Natural killer cell treated with Interleukin-12 subunit alpha and Interleukin-12 subunit beta and Interleukin-15 and Interleukin-18, amount 100 ng/mL, for 72 hours (primary cell): ENCODE measurements around the gene GNAQ. TPM values are rescaled to one million over a fixed set of nuclear protein-coding genes. Genes with fewer than 3 reads are reported as not detected.

ENCODE experiments used
- ATAC-seq, 2 donors: fragments of 150-1000 bp; cut with Tn5 transposase in 1 of 2; sonication (Bioruptor Pico), chemical (Tn5 transposase) in 1 of 2; 2 replicates each; pipeline ENCODE4 v1.10.0; 2021
- DNase-seq: peaks from one replicate; pipeline ENCODE4 v3.0.0; 2022; ENCODE audit warnings: low spot score
- H3K27ac Mint-ChIP-seq, 2 donors: 1 replicate in 1 of 2; 2 replicates in 1 of 2; pipeline ENCODE4 v1.8.0; 2022; ENCODE audit warnings: mixed read lengths in 2 of 2, mild to moderate bottlenecking in 1 of 2, moderate library complexity in 1 of 2
- H3K27me3 Mint-ChIP-seq, 2 donors: 1 replicate in 1 of 2; 2 replicates in 1 of 2; pipeline ENCODE4 v1.8.0; 2022; ENCODE audit warnings: mixed read lengths in 2 of 2
- H3K36me3 Mint-ChIP-seq: one replicate; pipeline ENCODE4 v1.8.0; 2022; ENCODE audit warnings: mixed read lengths
- H3K4me1 Mint-ChIP-seq, 2 donors: 1 replicate in 1 of 2; 2 replicates in 1 of 2; pipeline ENCODE4 v1.8.0; 2022; ENCODE audit warnings: low read depth in 2 of 2, mixed read lengths in 2 of 2, mild to moderate bottlenecking in 1 of 2
- H3K4me3 Mint-ChIP-seq: one replicate; pipeline ENCODE4 v1.8.0; 2022; ENCODE audit warnings: mixed read lengths
- H3K9me3 Mint-ChIP-seq: 2 replicates; pipeline ENCODE4 v1.8.0; 2022; ENCODE audit warnings: mixed read lengths
- total RNA-seq, 2 donors: library from RNA; stranded (reverse); gene quantifications; one replicate each; pipeline ENCODE4 v1.2.3, GENCODE V29; 2022

Gene GNAQ
- total RNA-seq, 2 donors from 2014 or later = 21.1 to 39.4 TPM

DNA sequence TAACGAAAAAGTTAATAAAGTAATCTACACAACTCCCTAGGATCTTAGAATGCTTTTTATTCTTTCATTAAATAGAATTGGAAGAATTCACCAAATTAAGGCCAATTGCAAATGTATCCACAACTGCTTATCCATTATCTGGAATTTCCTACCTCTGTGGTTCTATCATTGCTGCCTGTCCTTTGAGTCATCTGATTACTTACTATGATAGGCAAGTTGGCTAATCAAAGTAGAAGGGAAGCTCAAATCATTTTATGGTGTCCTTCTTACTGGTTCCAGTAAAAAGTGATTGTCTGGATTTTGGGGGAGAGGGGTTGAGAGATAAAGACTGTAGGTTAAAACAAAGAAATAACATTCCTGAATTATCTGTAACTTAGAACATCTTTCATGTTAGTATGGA, 222.1 kb downstream of the GNAQ start:
- no peak for DNase-seq
- ATAC-seq = no peak
- H3K4me3 Mint-ChIP-seq = no peak overlapping the region
- no peaks in the 10 kb centered on the region for H3K36me3 Mint-ChIP-seq
- H3K27me3 Mint-ChIP-seq = no peaks in the 10 kb centered on the region
- no peak overlapping the region for H3K27ac Mint-ChIP-seq
- no peaks in the 10 kb centered on the region for H3K9me3 Mint-ChIP-seq
- H3K4me1 Mint-ChIP-seq = peaks cover 0 to 14% of the 10 kb centered on the region in 2 donors

DNA sequence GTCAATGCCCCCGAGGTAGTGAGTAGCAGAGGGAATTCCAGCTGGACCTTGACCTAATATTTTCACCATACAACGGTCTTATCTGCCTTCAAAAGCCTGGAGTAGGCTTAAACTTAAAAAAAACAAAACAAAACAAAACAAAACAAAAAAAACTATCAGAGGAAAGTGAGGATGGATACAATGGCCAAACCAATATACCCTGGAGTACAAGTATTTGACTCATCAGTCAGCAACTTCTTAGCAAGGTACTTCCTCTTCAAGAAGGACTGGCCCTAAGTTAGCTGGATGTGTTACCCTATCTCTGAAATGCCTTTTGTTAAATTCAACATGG, 222.9 kb downstream of the GNAQ start:
- Mint-ChIP-seq H3K27ac (no peak overlapping the region), H3K4me3 (no peak overlapping the region), H3K9me3 (no peaks in the 10 kb centered on the region), H3K36me3 (no peaks in the 10 kb centered on the region), H3K4me1 (peaks cover 0 to 9% of the 10 kb centered on the region in 2 donors), H3K27me3 (no peaks in the 10 kb centered on the region)
- DNase-seq = no peak
- no peak for ATAC-seq

GRCh38 chr9:77807846-77808750, 223.5 kb downstream of the GNAQ start:
- no peak overlapping the region for H3K4me3 Mint-ChIP-seq
- DNase-seq = no peak
- H3K4me1 Mint-ChIP-seq = peaks cover 0 to 9% of the 10 kb centered on the region in 2 donors
- no peaks in the 10 kb centered on the region for H3K36me3 Mint-ChIP-seq
- no peaks in the 10 kb centered on the region for H3K9me3 Mint-ChIP-seq
- H3K27me3 Mint-ChIP-seq = no peaks in the 10 kb centered on the region
- H3K27ac Mint-ChIP-seq = peak overlapping the region in 1 of 2 donors; percentile 32
- ATAC-seq = no peak

DNA sequence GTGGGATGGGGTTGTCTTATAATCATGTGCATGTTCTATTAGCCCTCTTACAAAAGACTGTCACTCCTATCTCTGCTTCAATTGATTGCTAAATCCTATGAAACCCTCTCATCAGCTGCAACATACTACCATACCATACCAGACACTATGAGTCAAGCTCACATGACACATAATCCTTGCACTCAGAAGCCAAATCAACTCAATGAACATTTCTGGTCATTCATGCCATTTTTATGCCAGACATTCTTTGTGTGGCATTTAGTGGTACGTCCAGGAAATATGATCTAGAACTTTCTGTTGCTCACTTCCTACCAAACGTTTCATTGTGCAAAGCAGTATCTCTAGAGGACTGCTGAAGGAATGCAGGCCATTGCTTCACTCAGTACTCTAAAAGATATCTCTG, 224.3 kb downstream of the GNAQ start:
- no peaks in the 10 kb centered on the region for H3K27me3 Mint-ChIP-seq
- DNase-seq = no peak
- H3K4me3 Mint-ChIP-seq = no peak overlapping the region
- H3K27ac Mint-ChIP-seq = no peak overlapping the region
- ATAC-seq = peak; percentile 56 to 70
- peaks cover 0 to 9% of the 10 kb centered on the region in 2 donors for H3K4me1 Mint-ChIP-seq
- no peaks in the 10 kb centered on the region for H3K36me3 Mint-ChIP-seq
- H3K9me3 Mint-ChIP-seq = no peaks in the 10 kb centered on the region

DNA sequence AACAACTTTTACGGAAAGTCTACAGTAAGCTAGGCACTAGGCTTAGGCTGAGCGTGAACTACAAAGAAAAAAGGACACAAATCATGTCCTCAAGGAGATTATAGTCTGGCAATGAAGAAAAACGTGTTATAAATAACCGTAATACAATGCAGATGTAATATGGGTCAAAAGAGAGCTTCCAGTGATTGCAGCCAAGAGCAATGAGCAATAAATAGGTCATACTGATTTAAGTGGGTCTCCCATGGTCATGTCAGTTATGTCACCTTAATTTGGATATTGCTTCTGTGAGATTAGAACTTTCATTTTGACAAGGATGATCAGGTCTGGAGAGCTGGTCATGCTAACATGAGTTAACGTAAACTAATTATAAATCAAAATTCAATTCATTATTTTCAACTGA, 224.9 kb downstream of the GNAQ start:
- DNase-seq (no peak), ATAC-seq (no peak)

GRCh38 chr9:77805810-77806209, 225.8 kb downstream of the GNAQ start:
- ATAC-seq (no peak), DNase-seq (no peak)
- Mint-ChIP-seq H3K27me3 (no peaks in the 10 kb centered on the region), H3K9me3 (no peaks in the 10 kb centered on the region), H3K36me3 (no peaks in the 10 kb centered on the region), H3K4me1 (peaks cover 0 to 10% of the 10 kb centered on the region in 2 donors), H3K4me3 (no peak overlapping the region), H3K27ac (no peak overlapping the region)

More for the DNA sequence above, 224.9 kb downstream of the GNAQ start:
- Mint-ChIP-seq H3K27ac (no peak overlapping the region), H3K9me3 (no peaks in the 10 kb centered on the region), H3K36me3 (no peaks in the 10 kb centered on the region), H3K4me1 (peaks cover 0 to 9% of the 10 kb centered on the region in 2 donors), H3K27me3 (no peaks in the 10 kb centered on the region), H3K4me3 (no peak overlapping the region)

DNA sequence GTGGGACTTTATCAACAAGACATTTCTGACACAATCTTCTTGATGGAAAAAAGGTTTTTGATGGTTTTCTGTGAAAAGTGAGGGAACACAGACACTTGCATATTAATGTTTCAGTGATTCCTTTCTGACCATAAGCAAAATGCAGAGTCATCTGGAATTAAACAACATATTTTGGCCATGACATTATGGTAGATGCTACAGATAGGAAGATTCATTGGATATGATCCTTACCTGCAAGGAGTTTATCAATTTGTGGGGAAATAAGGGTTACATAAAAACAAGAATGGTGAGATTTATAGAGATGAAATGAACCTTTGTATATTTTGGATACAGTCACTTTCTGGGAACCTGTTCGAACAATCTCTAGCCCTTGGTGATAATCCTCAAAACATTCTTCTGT, 228.2 kb downstream of the GNAQ start:
- H3K4me1 Mint-ChIP-seq = peaks cover under 1 to 11% of the 10 kb centered on the region in 2 donors

GRCh38 chr9:77802515-77803293, 228.9 kb downstream of the GNAQ start:
- DNase-seq = no peak
- peaks cover 5 to 6% of the 10 kb centered on the region in 2 donors for H3K4me1 Mint-ChIP-seq

More for the DNA sequence above, 228.2 kb downstream of the GNAQ start:
- no peak overlapping the region for H3K4me3 Mint-ChIP-seq
- no peaks in the 10 kb centered on the region for H3K9me3 Mint-ChIP-seq
- ATAC-seq (no peak), DNase-seq (no peak)
- no peaks in the 10 kb centered on the region for H3K27me3 Mint-ChIP-seq
- H3K36me3 Mint-ChIP-seq = no peaks in the 10 kb centered on the region
- no peak overlapping the region for H3K27ac Mint-ChIP-seq

DNA sequence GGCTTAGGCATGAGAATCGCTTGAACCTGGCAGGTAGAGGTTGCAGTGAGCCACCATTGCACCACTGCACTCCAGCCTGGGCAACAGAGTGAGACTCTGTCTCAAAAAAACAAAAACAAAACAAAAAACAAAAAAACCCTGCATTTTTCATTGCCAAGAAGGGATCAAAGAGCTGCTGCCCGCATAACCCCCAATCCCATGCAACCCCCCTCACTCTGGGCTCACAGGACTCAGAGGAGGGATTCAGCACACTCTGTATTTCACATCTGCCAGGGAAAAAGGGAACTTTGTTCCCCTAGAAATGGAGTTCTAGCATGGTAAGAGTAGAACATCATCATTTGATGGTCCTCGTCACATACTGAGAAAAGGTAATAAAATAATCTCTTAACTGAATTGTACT, 229.5 kb downstream of the GNAQ start:
- DNase-seq (no peak), ATAC-seq (no peak)
- peaks cover 2 to 5% of the 10 kb centered on the region in 2 donors for H3K4me1 Mint-ChIP-seq
- H3K9me3 Mint-ChIP-seq = no peaks in the 10 kb centered on the region
- H3K27me3 Mint-ChIP-seq = no peaks in the 10 kb centered on the region
- H3K4me3 Mint-ChIP-seq = no peak overlapping the region
- no peak overlapping the region for H3K27ac Mint-ChIP-seq
- no peaks in the 10 kb centered on the region for H3K36me3 Mint-ChIP-seq

More at GRCh38 chr9:77802515-77803293, 228.9 kb downstream of the GNAQ start:
- Mint-ChIP-seq H3K27me3 (no peaks in the 10 kb centered on the region), H3K4me3 (no peak overlapping the region), H3K36me3 (no peaks in the 10 kb centered on the region), H3K27ac (no peak overlapping the region), H3K9me3 (no peaks in the 10 kb centered on the region)
- no peak for ATAC-seq

GRCh38 chr9:77800924-77801551, 230.6 kb downstream of the GNAQ start:
- no peak overlapping the region for H3K27ac Mint-ChIP-seq
- ATAC-seq = no peak

GRCh38 chr9:77798140-77798539, 233.5 kb downstream of the GNAQ start:
- H3K27me3 Mint-ChIP-seq = no peaks in the 10 kb centered on the region
- H3K27ac Mint-ChIP-seq = no peak overlapping the region
- DNase-seq (no peak), ATAC-seq (no peak)
- H3K9me3 Mint-ChIP-seq = no peaks in the 10 kb centered on the region
- no peak overlapping the region for H3K4me3 Mint-ChIP-seq
- no peaks in the 10 kb centered on the region for H3K36me3 Mint-ChIP-seq
- peaks cover 2 to 5% of the 10 kb centered on the region in 2 donors for H3K4me1 Mint-ChIP-seq

More at GRCh38 chr9:77800924-77801551, 230.6 kb downstream of the GNAQ start:
- no peaks in the 10 kb centered on the region for H3K9me3 Mint-ChIP-seq
- H3K27me3 Mint-ChIP-seq = no peaks in the 10 kb centered on the region
- no peak overlapping the region for H3K4me3 Mint-ChIP-seq
- DNase-seq = no peak
- peaks cover 2 to 5% of the 10 kb centered on the region in 2 donors for H3K4me1 Mint-ChIP-seq
- no peaks in the 10 kb centered on the region for H3K36me3 Mint-ChIP-seq

GRCh38 chr9:77794985-77795384, 236.6 kb downstream of the GNAQ start:
- no peaks in the 10 kb centered on the region for H3K27me3 Mint-ChIP-seq
- peaks cover 0 to 5% of the 10 kb centered on the region in 2 donors for H3K4me1 Mint-ChIP-seq
- no peak for DNase-seq
- no peaks in the 10 kb centered on the region for H3K9me3 Mint-ChIP-seq
- H3K36me3 Mint-ChIP-seq = no peaks in the 10 kb centered on the region
- no peak for ATAC-seq
- H3K4me3 Mint-ChIP-seq = no peak overlapping the region
- no peak overlapping the region for H3K27ac Mint-ChIP-seq

GRCh38 chr9:77793849-77794248, 237.8 kb downstream of the GNAQ start:
- no peaks in the 10 kb centered on the region for H3K36me3 Mint-ChIP-seq
- no peak overlapping the region for H3K4me3 Mint-ChIP-seq
- H3K27me3 Mint-ChIP-seq = no peaks in the 10 kb centered on the region
- ATAC-seq (no peak), DNase-seq (no peak)
- no peak overlapping the region for H3K27ac Mint-ChIP-seq
- H3K4me1 Mint-ChIP-seq = peaks cover 0 to 5% of the 10 kb centered on the region in 2 donors
- H3K9me3 Mint-ChIP-seq = no peaks in the 10 kb centered on the region

GRCh38 chr9:77789891-77790290, 241.7 kb downstream of the GNAQ start:
- H3K36me3 Mint-ChIP-seq = no peaks in the 10 kb centered on the region
- no peaks in the 10 kb centered on the region for H3K27me3 Mint-ChIP-seq
- H3K4me1 Mint-ChIP-seq = no peaks in the 10 kb centered on the region
- no peak overlapping the region for H3K4me3 Mint-ChIP-seq
- ATAC-seq = no peak
- no peaks in the 10 kb centered on the region for H3K9me3 Mint-ChIP-seq
- DNase-seq = no peak
- no peak overlapping the region for H3K27ac Mint-ChIP-seq
